DOHH2 (cell line): Measurements from ENCODE around the gene LRRC8D.

Experiments
- H3F3A ChIP-seq: fragments of 200-600 bp; sonication (generic), shearing (Covaris generic); 2 replicates; pipeline ENCODE4 v1.6.0; 2016; ENCODE audit warnings: antibody characterized with exemption, mild to moderate bottlenecking; ENCODE audit not compliant: control insufficient read depth, insufficient read depth
- H3K27ac ChIP-seq: fragments of 200-600 bp; sonication (generic); 2 replicates; pipeline ENCODE4 v1.5.1; 2014; ENCODE audit warnings: low read depth, mild to moderate bottlenecking, low read length, moderate library complexity
- H3K27me3 ChIP-seq: fragments of 200-600 bp; sonication (generic); 2 replicates; pipeline ENCODE4 v1.6.1; 2014; ENCODE audit warnings: mild to moderate bottlenecking, low read length, mixed read lengths; ENCODE audit not compliant: control insufficient read depth
- H3K36me3 ChIP-seq: fragments of 200-600 bp; sonication (generic); 2 replicates; pipeline ENCODE4 v1.6.1; 2014; ENCODE audit warnings: mild to moderate bottlenecking, low read length, moderate library complexity, mixed read lengths; ENCODE audit not compliant: control insufficient read depth
- H3K4me1 ChIP-seq: fragments of 200-600 bp; sonication (generic); 2 replicates; pipeline ENCODE4 v1.6.1; 2014; ENCODE audit warnings: mild to moderate bottlenecking, low read length, mixed read lengths; ENCODE audit not compliant: control insufficient read depth
- H3K4me2 ChIP-seq: fragments of 200-600 bp; sonication (generic); 2 replicates; pipeline ENCODE4 v1.6.0; 2014; ENCODE audit warnings: mild to moderate bottlenecking, low read length, moderate library complexity
- H3K4me3 ChIP-seq: fragments of 200-600 bp; sonication (generic); 2 replicates; pipeline ENCODE4 v1.5.1; 2014; ENCODE audit warnings: mild to moderate bottlenecking, low read length, mixed read lengths
- H3K79me2 ChIP-seq: fragments of 200-600 bp; sonication (generic); 2 replicates; pipeline ENCODE4 v1.6.1; 2014; ENCODE audit warnings: mild to moderate bottlenecking, low read length, mixed read lengths; ENCODE audit not compliant: control insufficient read depth
- H3K9me2 ChIP-seq: fragments of 200-600 bp; sonication (generic); replicated peaks from 2 replicates; pipeline ENCODE4 v1.6.1; 2014; ENCODE audit warnings: mild to moderate bottlenecking, low read length, mixed read lengths; ENCODE audit not compliant: control insufficient read depth
- H3K9me3 ChIP-seq: fragments of 200-600 bp; sonication (generic); 2 replicates; pipeline ENCODE4 v1.6.1; 2014; ENCODE audit warnings: antibody characterized with exemption, low read length, mixed read lengths; ENCODE audit not compliant: control insufficient read depth, insufficient read depth
- H4K20me1 ChIP-seq: fragments of 200-600 bp; sonication (generic); 2 replicates; pipeline ENCODE4 v1.6.0; 2014; ENCODE audit warnings: low read depth, mild to moderate bottlenecking, antibody characterized with exemption, low read length, moderate library complexity; ENCODE audit not compliant: control insufficient read depth, insufficient read depth
- EZH2phosphoT487 ChIP-seq: fragments of 200-600 bp; sonication (generic); IDR thresholded peaks from 2 replicates; pipeline ENCODE4 v1.6.1; 2017; ENCODE audit warnings: borderline replicate concordance, mild to moderate bottlenecking, antibody characterized with exemption, low read length, moderate library complexity, mixed read lengths
- TF ChIP-seq, protein P1 (sequence below): fragments of 200-600 bp; sonication (generic); IDR thresholded peaks from one replicate; pipeline ENCODE4 v1.5.1; 2014; ENCODE audit warnings: antibody characterized with exemption, mild to moderate bottlenecking, low read depth, low read length; ENCODE audit not compliant: poor library complexity, severe bottlenecking

LRRC8D gene

DNA sequence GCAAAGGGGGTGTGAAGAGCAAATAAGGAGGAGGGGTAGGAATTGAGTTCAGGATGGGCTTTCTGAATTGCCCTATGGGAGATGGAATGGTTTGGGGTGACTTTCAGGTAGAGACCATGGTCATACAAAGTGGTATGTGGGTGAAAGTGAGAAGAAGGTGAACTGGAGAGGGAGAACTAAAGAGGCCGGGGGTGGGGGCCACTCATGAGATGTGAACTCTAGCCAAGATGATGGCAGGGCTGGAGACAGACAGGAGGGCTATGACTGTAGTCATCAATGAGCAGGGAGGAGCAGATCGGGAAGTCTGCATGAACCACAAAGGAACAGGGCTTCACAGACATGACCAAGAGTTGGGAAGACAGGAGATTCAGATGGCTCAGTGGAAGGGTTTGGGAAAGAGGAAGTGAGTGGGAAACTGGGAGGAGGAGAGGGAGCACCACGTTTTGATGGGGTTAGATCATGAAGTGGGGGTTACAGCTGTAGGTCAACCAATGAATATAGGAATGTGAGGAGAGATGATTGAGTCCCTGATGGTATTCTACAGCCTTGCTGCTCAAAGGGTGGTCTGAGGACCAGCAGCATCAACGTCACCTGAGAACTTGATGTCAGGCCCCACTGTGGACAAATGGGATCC is 20.7 kb upstream of the LRRC8D start:
- H3K4me1 ChIP-seq, result peaks cover 4% of the 10 kb centered on the region; the same call in 1 of the 2 replicates
- H3K9me2 ChIP-seq, result no peaks in the 10 kb centered on the region
- H3K27ac ChIP-seq, result no peak overlapping the region
- no peaks in the 10 kb centered on the region for H3F3A ChIP-seq
- no peaks in the 10 kb centered on the region for H4K20me1 ChIP-seq
- H3K27me3 ChIP-seq, result no peaks in the 10 kb centered on the region
- H3K4me3 ChIP-seq, result no peak overlapping the region
- no peaks in the 10 kb centered on the region for H3K79me2 ChIP-seq
- H3K36me3 ChIP-seq, result no peaks in the 10 kb centered on the region
- no peaks in the 10 kb centered on the region for H3K9me3 ChIP-seq
- no peak overlapping the region for H3K4me2 ChIP-seq
- no peak for TF ChIP-seq EZH2phosphoT487
- TF ChIP-seq, protein P1, sequence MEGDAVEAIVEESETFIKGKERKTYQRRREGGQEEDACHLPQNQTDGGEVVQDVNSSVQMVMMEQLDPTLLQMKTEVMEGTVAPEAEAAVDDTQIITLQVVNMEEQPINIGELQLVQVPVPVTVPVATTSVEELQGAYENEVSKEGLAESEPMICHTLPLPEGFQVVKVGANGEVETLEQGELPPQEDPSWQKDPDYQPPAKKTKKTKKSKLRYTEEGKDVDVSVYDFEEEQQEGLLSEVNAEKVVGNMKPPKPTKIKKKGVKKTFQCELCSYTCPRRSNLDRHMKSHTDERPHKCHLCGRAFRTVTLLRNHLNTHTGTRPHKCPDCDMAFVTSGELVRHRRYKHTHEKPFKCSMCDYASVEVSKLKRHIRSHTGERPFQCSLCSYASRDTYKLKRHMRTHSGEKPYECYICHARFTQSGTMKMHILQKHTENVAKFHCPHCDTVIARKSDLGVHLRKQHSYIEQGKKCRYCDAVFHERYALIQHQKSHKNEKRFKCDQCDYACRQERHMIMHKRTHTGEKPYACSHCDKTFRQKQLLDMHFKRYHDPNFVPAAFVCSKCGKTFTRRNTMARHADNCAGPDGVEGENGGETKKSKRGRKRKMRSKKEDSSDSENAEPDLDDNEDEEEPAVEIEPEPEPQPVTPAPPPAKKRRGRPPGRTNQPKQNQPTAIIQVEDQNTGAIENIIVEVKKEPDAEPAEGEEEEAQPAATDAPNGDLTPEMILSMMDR, result no peak

- TF ChIP-seq EZH2phosphoT487, result no peak
- TF ChIP-seq, protein P1, result no peak
- Histone ChIP-seq H3K4me1 (peaks cover 4% of the 10 kb centered on the region; the same call in 1 of the 2 replicates), H3K36me3 (no peaks in the 10 kb centered on the region), H3F3A (no peaks in the 10 kb centered on the region), H3K9me2 (no peaks in the 10 kb centered on the region), H3K9me3 (no peaks in the 10 kb centered on the region), H3K79me2 (no peaks in the 10 kb centered on the region), H3K4me2 (no peak overlapping the region), H3K27ac (no peak overlapping the region), H4K20me1 (no peaks in the 10 kb centered on the region), H3K27me3 (peaks cover 4% of the 10 kb centered on the region), H3K4me3 (no peak overlapping the region)
Measured at GRCh38 chr1:89800718-89801117, 20.1 kb upstream of the LRRC8D start.

DNA sequence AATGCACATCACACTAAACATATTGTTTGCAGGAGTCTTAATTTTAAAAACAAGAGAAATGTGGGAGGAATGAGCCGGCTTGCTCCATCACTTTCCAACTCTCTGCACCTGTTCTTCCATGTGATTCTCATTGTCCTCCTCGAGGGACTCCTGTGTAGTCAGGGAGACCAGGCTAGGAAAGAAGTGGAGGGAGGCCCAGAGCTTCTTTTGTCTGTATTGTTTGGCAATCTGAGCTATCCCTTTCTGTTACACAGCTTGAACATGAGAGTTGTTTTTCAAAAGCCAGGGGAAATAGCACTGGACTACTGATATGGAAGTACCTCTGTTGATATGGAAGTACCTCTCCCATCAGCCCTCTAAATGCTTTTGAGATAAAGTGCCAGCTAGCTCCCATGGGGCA is 18.8 kb upstream of the LRRC8D start:
- peaks cover 4% of the 10 kb centered on the region; the same call in 1 of the 2 replicates for H3K4me1 ChIP-seq
- TF ChIP-seq, protein P1, result no peak
- no peak for TF ChIP-seq EZH2phosphoT487
- H4K20me1 ChIP-seq, result no peaks in the 10 kb centered on the region
- H3K4me2 ChIP-seq, result no peak overlapping the region
- H3K9me2 ChIP-seq, result no peaks in the 10 kb centered on the region
- no peaks in the 10 kb centered on the region for H3K79me2 ChIP-seq
- no peaks in the 10 kb centered on the region for H3K36me3 ChIP-seq
- no peak overlapping the region for H3K27ac ChIP-seq
- H3K27me3 ChIP-seq, result peaks cover 13% of the 10 kb centered on the region
- no peaks in the 10 kb centered on the region for H3K9me3 ChIP-seq
- H3F3A ChIP-seq, result no peaks in the 10 kb centered on the region
- H3K4me3 ChIP-seq, result no peak overlapping the region
